GM23338 (cell line): ENCODE data around the gene PHACTR1.

Source experiments
- CREB1 ChIP-seq: fragments of 250-450 bp; sonication (Bioruptor Pico); IDR thresholded peaks from 2 replicates; pipeline ENCODE4 v1.5.0; 2020; ENCODE audit warnings: low read depth, mild to moderate bottlenecking, moderate library complexity
- EZH2phosphoT487 ChIP-seq: fragments of 200-600 bp; sonication (generic); IDR thresholded peaks from one replicate; pipeline ENCODE4 v1.8.1; 2018; ENCODE audit warnings: antibody characterized with exemption; ENCODE audit not compliant: unreplicated experiment
- POLR2AphosphoS5 ChIP-seq: IDR thresholded peaks from 2 replicates; pipeline ENCODE4 v1.6.1; 2016; ENCODE audit warnings: antibody characterized with exemption, low read depth
- REST ChIP-seq: IDR thresholded peaks from one replicate; pipeline ENCODE4 v1.6.1; 2018; ENCODE audit warnings: antibody characterized with exemption; ENCODE audit not compliant: unreplicated experiment
- TF ChIP-seq, protein P1 (sequence below), 2 experiments: fragments of 200-600 bp in 1 of 2; sonication (generic) in 1 of 2; conservative IDR thresholded peaks; 2 replicates each; pipeline versions ENCODE4 v1.5.1 to v1.6.1; 2016 to 2017; ENCODE audit warnings: antibody characterized with exemption in 2 of 2, low read depth in 2 of 2, mild to moderate bottlenecking in 2 of 2, moderate library complexity in 1 of 2

DNA sequence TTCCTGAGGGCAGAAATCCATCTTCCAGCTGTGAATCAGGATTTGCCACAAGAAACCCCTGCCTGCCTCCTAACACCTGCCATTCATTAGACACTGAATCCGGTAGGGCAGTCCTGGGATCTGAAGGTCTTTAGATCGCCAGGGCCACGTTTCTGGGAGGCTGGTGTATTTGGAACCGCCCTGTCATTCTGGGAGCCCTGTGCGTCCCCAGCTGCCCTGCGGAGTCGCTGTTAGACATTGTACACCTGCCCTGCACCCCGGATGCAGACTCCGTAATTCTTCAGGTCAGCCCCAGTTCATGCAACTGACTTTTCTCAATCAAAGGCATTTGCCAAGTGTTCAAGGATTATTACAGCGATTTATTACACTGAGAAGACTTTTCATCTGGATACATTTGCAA lies 418.6 kb downstream of the PHACTR1 start:
- TF ChIP-seq REST (no peak), POLR2AphosphoS5 (no peak), EZH2phosphoT487 (no peak), CREB1 (CRISPR knock-in tag) (no peak)
- TF ChIP-seq, protein P1, sequence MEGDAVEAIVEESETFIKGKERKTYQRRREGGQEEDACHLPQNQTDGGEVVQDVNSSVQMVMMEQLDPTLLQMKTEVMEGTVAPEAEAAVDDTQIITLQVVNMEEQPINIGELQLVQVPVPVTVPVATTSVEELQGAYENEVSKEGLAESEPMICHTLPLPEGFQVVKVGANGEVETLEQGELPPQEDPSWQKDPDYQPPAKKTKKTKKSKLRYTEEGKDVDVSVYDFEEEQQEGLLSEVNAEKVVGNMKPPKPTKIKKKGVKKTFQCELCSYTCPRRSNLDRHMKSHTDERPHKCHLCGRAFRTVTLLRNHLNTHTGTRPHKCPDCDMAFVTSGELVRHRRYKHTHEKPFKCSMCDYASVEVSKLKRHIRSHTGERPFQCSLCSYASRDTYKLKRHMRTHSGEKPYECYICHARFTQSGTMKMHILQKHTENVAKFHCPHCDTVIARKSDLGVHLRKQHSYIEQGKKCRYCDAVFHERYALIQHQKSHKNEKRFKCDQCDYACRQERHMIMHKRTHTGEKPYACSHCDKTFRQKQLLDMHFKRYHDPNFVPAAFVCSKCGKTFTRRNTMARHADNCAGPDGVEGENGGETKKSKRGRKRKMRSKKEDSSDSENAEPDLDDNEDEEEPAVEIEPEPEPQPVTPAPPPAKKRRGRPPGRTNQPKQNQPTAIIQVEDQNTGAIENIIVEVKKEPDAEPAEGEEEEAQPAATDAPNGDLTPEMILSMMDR (conservative IDR thresholded peaks at IDR 0.05; ENCODE audit: low read depth in 2 of 2), result no peak
